Measurements from ENCODE around the gene MCC.

Gene MCC

GRCh38 chr5:113194591-113194990, 293.7 kb downstream of the MCC start:
- DNase-seq: no peak

GRCh38 chr5:113194125-113194524, 294.1 kb downstream of the MCC start:
- no peak for DNase-seq

- DNase-seq: no peak
Observed at GRCh38 chr5:113193311-113193978, 294.8 kb downstream of the MCC start.

- no peak for DNase-seq
Observed at GRCh38 chr5:113192541-113192940, 295.7 kb downstream of the MCC start.

- DNase-seq: no peak
Observed at GRCh38 chr5:113190347-113190746, 297.9 kb downstream of the MCC start.

- DNase-seq: no peak
Observed at GRCh38 chr5:113189291-113189690, 299.0 kb downstream of the MCC start.

GRCh38 chr5:113188436-113188835, 299.8 kb downstream of the MCC start:
- no peak for DNase-seq

- DNase-seq: no peak
Observed at GRCh38 chr5:113187906-113188305, 300.3 kb downstream of the MCC start.

GRCh38 chr5:113186061-113186460, 302.2 kb downstream of the MCC start:
- no peak for DNase-seq

GRCh38 chr5:113183694-113184093, 304.6 kb downstream of the MCC start:
- peak in 1 of 2 experiments; percentile 44 for DNase-seq

- peak in 1 of 2 experiments; percentile 18 for DNase-seq
Observed at GRCh38 chr5:113182658-113183344, 305.5 kb downstream of the MCC start.

GRCh38 chr5:113181853-113182490, 306.3 kb downstream of the MCC start:
- DNase-seq: no peak

GRCh38 chr5:113181409-113181808, 306.8 kb downstream of the MCC start:
- DNase-seq: no peak

- DNase-seq: no peak
Observed at GRCh38 chr5:113179156-113179555, 309.1 kb downstream of the MCC start.

GRCh38 chr5:113178073-113178779, 310.0 kb downstream of the MCC start:
- peak; percentile 36 for DNase-seq

GRCh38 chr5:113177225-113177624, 311.0 kb downstream of the MCC start:
- no peak for DNase-seq

GRCh38 chr5:113176734-113177133, 311.5 kb downstream of the MCC start:
- no peak for DNase-seq

GRCh38 chr5:113176196-113176595, 312.1 kb downstream of the MCC start:
- no peak for DNase-seq

- DNase-seq: no peak
Observed at GRCh38 chr5:113172231-113172826, 315.9 kb downstream of the MCC start.

- DNase-seq: no peak
Observed at GRCh38 chr5:113171520-113171919, 316.7 kb downstream of the MCC start.

GRCh38 chr5:113170707-113171106, 317.5 kb downstream of the MCC start:
- DNase-seq: peak; percentile 38 to 85

- DNase-seq: no peak
Observed at GRCh38 chr5:113169720-113170119, 318.5 kb downstream of the MCC start.

GRCh38 chr5:113167985-113168384, 320.3 kb downstream of the MCC start:
- DNase-seq: no peak
